GM12891 (cell line): ENCODE measurements around the gene RIN3.

ENCODE experiments used
- PAX5 ChIP-seq: IDR thresholded peaks from 2 replicates; pipeline ENCODE4 v1.6.1; 2011; ENCODE audit warnings: low read length, moderate library complexity, mild to moderate bottlenecking; ENCODE audit not compliant: insufficient read depth, severe bottlenecking
- POLR2A ChIP-seq: IDR thresholded peaks from 2 replicates; pipeline ENCODE4 v1.6.1; 2011; ENCODE audit warnings: low read depth, low read length, control low read depth
- POLR2AphosphoS5 ChIP-seq: IDR thresholded peaks from 2 replicates; pipeline ENCODE4 v1.6.1; 2011; ENCODE audit warnings: low read depth, low read length, control low read depth
- POU2F2 ChIP-seq: IDR thresholded peaks from 2 replicates; pipeline ENCODE4 v1.6.1; 2011; ENCODE audit warnings: low read depth, mild to moderate bottlenecking, control low read depth, low read length, moderate library complexity
- SPI1 ChIP-seq: IDR thresholded peaks from 2 replicates; pipeline ENCODE4 v1.6.1; 2011; ENCODE audit warnings: low read depth, low read length, control low read depth
- TAF1 ChIP-seq: IDR thresholded peaks from 2 replicates; pipeline ENCODE4 v1.6.1; 2011; ENCODE audit warnings: low read depth, low read length, control low read depth

- TF ChIP-seq POLR2A = no peak
- TF ChIP-seq POLR2AphosphoS5 = no peak
- no peak for TF ChIP-seq TAF1
- no peak for TF ChIP-seq SPI1
- TF ChIP-seq PAX5 = no peak
- TF ChIP-seq POU2F2 = no peak
Observed at GRCh38 chr14:92678766-92679165, 165.2 kb downstream of the RIN3 start.
